OCI-LY7 (cell line): ENCODE measurements around the gene BORCS6. TPM values are rescaled to one million over a fixed set of nuclear protein-coding genes. Genes with fewer than 3 reads are reported as not detected.

Experiments used
- BruUV-seq: library from RNA; stranded (reverse); fragments of 400-500 nt; replicated peaks from 2 replicates; lab custom pipeline; 2021; lab: Mats Ljungman, UMichigan
- CTCF ChIA-PET: fragments of 300-600 bp; sonication (Branson Sonifier 250); formaldehyde crosslinking; loops from one replicate; lab custom pipeline; 2022; ENCODE audit warnings: antibody characterized with exemption; ENCODE audit not compliant: unreplicated experiment; lab: Charles Lee
- POLR2A ChIA-PET: fragments of 300-600 bp; sonication (Branson Sonifier 250); formaldehyde crosslinking; loops from one replicate; lab custom pipeline; 2022; ENCODE audit warnings: antibody characterized with exemption; lab: Charles Lee
- DNase-seq: peaks from one replicate; pipeline ENCODE4 v3.0.0-alpha.2; 2015; ENCODE audit warnings: low spot score
- H2AFZ ChIP-seq: fragments of 200-600 bp; sonication (generic), shearing (Covaris generic); 2 replicates; pipeline ENCODE4 v1.6.1; 2014; ENCODE audit warnings: mild to moderate bottlenecking, antibody characterized with exemption, low read length, moderate library complexity
- H3K27ac ChIP-seq: fragments of 200-600 bp; sonication (generic); 2 replicates; pipeline ENCODE4 v1.5.1; 2014; ENCODE audit warnings: mixed run types, low read depth, mild to moderate bottlenecking, moderate library complexity, low read length, inconsistent platforms; ENCODE audit not compliant: poor library complexity, severe bottlenecking
- H3K36me3 ChIP-seq: fragments of 200-600 bp; sonication (generic); 2 replicates; pipeline ENCODE4 v1.6.1; 2014; ENCODE audit warnings: mild to moderate bottlenecking, antibody characterized with exemption, low read length, moderate library complexity, mixed read lengths; ENCODE audit not compliant: insufficient read depth
- H3K4me1 ChIP-seq: fragments of 200-600 bp; sonication (generic); 2 replicates; pipeline ENCODE4 v1.5.1; 2014; ENCODE audit warnings: mild to moderate bottlenecking, low read length; ENCODE audit not compliant: insufficient read depth, poor library complexity, severe bottlenecking
- H3K4me2 ChIP-seq: fragments of 200-600 bp; sonication (generic); 2 replicates; pipeline ENCODE4 v1.6.1; 2014; ENCODE audit warnings: mild to moderate bottlenecking, low read length
- H3K4me3 ChIP-seq: fragments of 200-600 bp; sonication (generic); 2 replicates; pipeline ENCODE4 v1.5.1; 2014; ENCODE audit warnings: mild to moderate bottlenecking, low read depth, low read length; ENCODE audit not compliant: poor library complexity, severe bottlenecking
- H3K79me2 ChIP-seq: fragments of 200-600 bp; sonication (generic); 2 replicates; pipeline ENCODE4 v1.6.1; 2016; ENCODE audit warnings: low read depth, mild to moderate bottlenecking, low read length, moderate library complexity, mixed read lengths; ENCODE audit not compliant: insufficient read depth
- H3K9me2 ChIP-seq: fragments of 200-600 bp; sonication (generic); 2 replicates; pipeline ENCODE4 v1.6.1; 2016; ENCODE audit warnings: mild to moderate bottlenecking, low read length, mixed read lengths; ENCODE audit not compliant: insufficient read depth
- H3K9me3 ChIP-seq: fragments of 200-600 bp; sonication (generic); 2 replicates; pipeline ENCODE4 v1.6.1; 2014; ENCODE audit warnings: mild to moderate bottlenecking, mixed run types, low read length, mixed read lengths
- H4K20me1 ChIP-seq: fragments of 200-600 bp; sonication (generic); 2 replicates; pipeline ENCODE4 v1.6.1; 2014; ENCODE audit warnings: mild to moderate bottlenecking, antibody characterized with exemption, low read length, moderate library complexity, mixed read lengths; ENCODE audit not compliant: insufficient read depth
- CTCF ChIP-seq: fragments of 200-600 bp; sonication (generic); conservative IDR thresholded peaks from 2 replicates; pipeline ENCODE4 v1.5.1; 2014; ENCODE audit warnings: mild to moderate bottlenecking, antibody characterized with exemption, low read length, moderate library complexity, mixed read lengths
- EZH2phosphoT487 ChIP-seq: fragments of 200-600 bp; sonication (generic); IDR thresholded peaks from 2 replicates; pipeline ENCODE4 v1.6.1; 2018; ENCODE audit warnings: low read depth, borderline replicate concordance, mild to moderate bottlenecking, mixed run types, antibody characterized with exemption, low read length, moderate library complexity, mixed read lengths
- intact Hi-C: fragments of 100-400 bp; cut with micrococcal nuclease; formaldehyde crosslinking; loops from one replicate; pipeline ENCODE4 v1.10.0; 2022; ENCODE audit not compliant: unreplicated experiment
- total RNA-seq, 2 experiments: library from RNA; depleted of rRNA in 1 of 2; stranded (reverse); fragments of >200 nt in 1 of 2; shearing (Covaris generic) in 1 of 2; gene quantifications; 2 replicates each; pipeline ENCODE4 v1.2.3, GENCODE V29; 2014 to 2022

Gene BORCS6
- total RNA-seq, 2 experiments from 2014 or later, result 12.7 to 13.9 TPM

GRCh38 chr17:8163978-8164814 lies 25.8 kb downstream of the BORCS6 start:
- no TSS peak for BruUV-seq
- H3K4me3 ChIP-seq, result peak overlapping the region; percentile 23
- H4K20me1 ChIP-seq, result no peaks in the 10 kb centered on the region
- intact Hi-C loops, result no loop called here
- no peak for TF ChIP-seq CTCF
- TF ChIP-seq EZH2phosphoT487, result no peak
- H3K9me2 ChIP-seq, result no peaks in the 10 kb centered on the region
- H3K9me3 ChIP-seq, result no peaks in the 10 kb centered on the region
- peaks cover 14% of the 10 kb centered on the region; the same call in 1 of the 2 replicates for H3K79me2 ChIP-seq
- peak overlapping the region; percentile 76 for H2AFZ ChIP-seq
- CTCF ChIA-PET, result interaction anchor here (0.6 to 1.4 kb wide), 2 partner anchors 20 to 27 kb away, joined by 3 read pairs; no protein-coding TSS in a partner anchor
- H3K4me2 ChIP-seq, result peak overlapping the region; percentile 71
- H3K27ac ChIP-seq, result peak overlapping the region; percentile 50
- POLR2A ChIA-PET, result interaction anchor here (0.6 to 1.9 kb wide), 4 partner anchors 9 to 478 kb away, joined by 3 to 12 read pairs (median 4); no protein-coding TSS in a partner anchor
- H3K36me3 ChIP-seq, result peaks cover 19% of the 10 kb centered on the region; the same call in 1 of the 2 replicates
- DNase-seq, result peak; percentile 62
- peaks cover 39% of the 10 kb centered on the region for H3K4me1 ChIP-seq

- CTCF ChIA-PET, result interaction anchor here (1.4 kb wide), 1 partner anchor 26 kb away, joined by 3 read pairs; no protein-coding TSS in a partner anchor
- no peak for DNase-seq
- intact Hi-C loops, result no loop called here
Observed at GRCh38 chr17:8162997-8163977, 26.7 kb downstream of the BORCS6 start.

More at GRCh38 chr17:8162997-8163977, 26.7 kb downstream of the BORCS6 start:
- Histone ChIP-seq H3K4me3 (peak overlapping the region; percentile 91), H3K9me3 (no peaks in the 10 kb centered on the region), H3K9me2 (no peaks in the 10 kb centered on the region), H3K4me2 (peak overlapping the region; percentile 71), H3K79me2 (peaks cover 14% of the 10 kb centered on the region; the same call in 1 of the 2 replicates), H4K20me1 (no peaks in the 10 kb centered on the region), H3K27ac (peak overlapping the region; percentile 50), H2AFZ (peak overlapping the region; percentile 76), H3K36me3 (peaks cover 24% of the 10 kb centered on the region), H3K4me1 (peaks cover 43% of the 10 kb centered on the region)
- BruUV-seq, result no TSS peak
- TF ChIP-seq EZH2phosphoT487, result no peak
- TF ChIP-seq CTCF, result no peak
- POLR2A ChIA-PET, result interaction anchor here (0.6 to 1.9 kb wide), 3 partner anchors 10 to 477 kb away, joined by 3 to 12 read pairs (median 3); no protein-coding TSS in a partner anchor
